Measurements from ENCODE around the gene SNORC.

The SNORC gene

GRCh38 chr2:232886176-232886575 lies 16.1 kb downstream of the SNORC start:
- TF ChIP-seq, protein P1, sequence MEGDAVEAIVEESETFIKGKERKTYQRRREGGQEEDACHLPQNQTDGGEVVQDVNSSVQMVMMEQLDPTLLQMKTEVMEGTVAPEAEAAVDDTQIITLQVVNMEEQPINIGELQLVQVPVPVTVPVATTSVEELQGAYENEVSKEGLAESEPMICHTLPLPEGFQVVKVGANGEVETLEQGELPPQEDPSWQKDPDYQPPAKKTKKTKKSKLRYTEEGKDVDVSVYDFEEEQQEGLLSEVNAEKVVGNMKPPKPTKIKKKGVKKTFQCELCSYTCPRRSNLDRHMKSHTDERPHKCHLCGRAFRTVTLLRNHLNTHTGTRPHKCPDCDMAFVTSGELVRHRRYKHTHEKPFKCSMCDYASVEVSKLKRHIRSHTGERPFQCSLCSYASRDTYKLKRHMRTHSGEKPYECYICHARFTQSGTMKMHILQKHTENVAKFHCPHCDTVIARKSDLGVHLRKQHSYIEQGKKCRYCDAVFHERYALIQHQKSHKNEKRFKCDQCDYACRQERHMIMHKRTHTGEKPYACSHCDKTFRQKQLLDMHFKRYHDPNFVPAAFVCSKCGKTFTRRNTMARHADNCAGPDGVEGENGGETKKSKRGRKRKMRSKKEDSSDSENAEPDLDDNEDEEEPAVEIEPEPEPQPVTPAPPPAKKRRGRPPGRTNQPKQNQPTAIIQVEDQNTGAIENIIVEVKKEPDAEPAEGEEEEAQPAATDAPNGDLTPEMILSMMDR (conservative IDR thresholded peaks at IDR 0.05; ENCODE audit: low read depth, low read length) = no peak
- no peak overlapping the region for H3K4me3 ChIP-seq (ENCODE audit: low read depth, low read length)
- DNase-seq (ENCODE audit: low read depth) = no peak

DNA sequence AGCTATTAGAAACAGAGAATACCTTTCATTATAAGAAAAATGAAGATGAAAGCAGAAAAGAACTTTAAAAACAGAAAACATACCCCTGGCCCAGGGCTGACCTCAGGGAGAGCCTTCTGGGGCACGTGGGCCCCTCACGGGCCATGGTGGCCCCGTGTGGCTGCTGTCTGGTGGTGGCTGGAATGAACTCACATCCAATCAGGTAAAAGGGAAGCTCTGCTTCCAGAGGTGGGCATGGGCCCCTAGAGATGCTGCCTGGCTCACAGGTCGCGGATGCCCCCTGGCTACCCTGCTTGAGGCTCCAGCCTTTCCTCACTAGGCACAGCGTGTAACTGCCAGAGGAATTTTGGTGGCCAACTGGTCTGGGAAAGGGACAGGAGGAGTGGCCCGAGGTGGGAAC lies 16.6 kb downstream of the SNORC start:
- TF ChIP-seq, protein P1 (conservative IDR thresholded peaks at IDR 0.05; ENCODE audit: low read depth, low read length) = no peak
- no peak for DNase-seq (ENCODE audit: low read depth)

DNA sequence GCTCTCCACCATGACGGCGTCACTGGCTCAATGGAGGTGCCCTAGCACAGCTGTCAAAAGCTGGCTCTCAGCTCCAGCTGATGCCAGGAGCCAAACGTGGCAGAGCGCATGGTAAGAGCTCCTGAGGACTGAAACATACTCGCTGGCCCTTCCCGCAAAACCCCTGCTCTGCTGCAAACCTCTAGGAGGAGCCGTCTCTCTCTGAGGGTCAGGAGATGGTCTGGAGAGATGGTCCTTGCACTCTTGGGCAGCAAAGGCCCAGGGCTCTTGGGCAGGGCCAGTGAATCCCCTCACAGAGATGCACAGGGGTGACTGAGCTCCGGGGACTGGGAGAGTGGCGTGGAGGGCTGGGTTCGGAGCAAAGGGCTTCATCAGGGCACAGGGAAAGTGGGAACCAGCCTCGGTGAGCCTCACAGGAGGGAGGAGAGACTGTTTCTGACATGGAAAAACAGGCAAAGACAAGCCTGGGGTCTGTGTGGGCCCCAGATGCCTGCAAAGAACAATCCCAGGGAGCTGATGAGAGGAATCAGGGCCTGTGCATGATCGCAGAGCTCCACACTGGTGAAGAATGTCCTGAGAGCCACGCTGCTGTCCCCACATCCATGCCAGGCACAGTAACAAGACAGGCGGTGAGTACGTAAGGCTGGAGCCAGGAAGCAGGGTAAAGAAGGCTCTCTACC lies 17.2 kb downstream of the SNORC start:
- TF ChIP-seq, protein P1 (conservative IDR thresholded peaks at IDR 0.05; ENCODE audit: low read depth, low read length) = peak; percentile 63
- H3K4me3 ChIP-seq (ENCODE audit: low read depth, low read length) = no peak overlapping the region
- DNase-seq (ENCODE audit: low read depth) = peak; percentile 40

More for the DNA sequence above, 16.6 kb downstream of the SNORC start:
- no peak overlapping the region for H3K4me3 ChIP-seq (ENCODE audit: low read depth, low read length)

- TF ChIP-seq, protein P1 (conservative IDR thresholded peaks at IDR 0.05; ENCODE audit: low read depth, low read length) = no peak
- no peak for DNase-seq (ENCODE audit: low read depth)
- no peak overlapping the region for H3K4me3 ChIP-seq (ENCODE audit: low read depth, low read length)
Measured at GRCh38 chr2:232888099-232888836, 18.2 kb downstream of the SNORC start.

DNA sequence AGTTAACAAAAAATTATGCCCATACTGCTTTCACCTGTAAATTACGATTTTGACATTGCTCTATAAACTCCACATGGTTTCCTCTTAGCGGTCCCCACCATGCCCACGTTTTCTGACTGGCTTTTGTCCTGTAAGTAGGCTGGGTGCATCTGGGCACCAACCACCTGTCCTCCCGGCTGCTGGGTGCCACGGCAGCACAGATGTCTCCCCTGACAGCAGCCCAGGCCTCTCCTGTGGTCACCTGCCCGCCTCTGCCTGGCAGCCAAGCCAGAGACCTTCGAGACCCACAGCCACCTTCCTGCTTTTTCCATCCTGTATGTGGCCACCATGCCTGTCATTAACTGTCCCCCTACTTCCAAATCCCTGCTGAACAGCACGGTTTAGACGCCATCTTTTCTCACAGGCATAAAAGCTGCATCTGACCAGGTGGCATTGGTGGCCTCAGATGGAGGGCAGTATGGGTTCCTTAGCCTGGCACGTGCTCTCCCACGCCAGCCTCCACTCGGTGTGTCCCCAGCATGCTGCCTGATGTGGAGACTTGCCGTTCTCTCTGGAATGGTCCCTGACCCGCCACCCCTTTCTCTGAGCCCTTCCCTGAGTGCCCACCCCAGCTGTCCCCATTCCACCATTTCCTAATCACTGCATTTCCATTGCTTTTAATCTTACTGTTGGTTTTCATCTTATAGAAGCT lies 18.9 kb downstream of the SNORC start:
- TF ChIP-seq, protein P1 (conservative IDR thresholded peaks at IDR 0.05; ENCODE audit: low read depth, low read length) = no peak
- no peak overlapping the region for H3K4me3 ChIP-seq (ENCODE audit: low read depth, low read length)
- no peak for DNase-seq (ENCODE audit: low read depth)

GRCh38 chr2:232889876-232890401 lies 19.9 kb downstream of the SNORC start:
- H3K4me3 ChIP-seq (ENCODE audit: low read depth, low read length) = no peak overlapping the region
- TF ChIP-seq, protein P1 (conservative IDR thresholded peaks at IDR 0.05; ENCODE audit: low read depth, low read length) = no peak
- no peak for DNase-seq (ENCODE audit: low read depth)

Data from choroid plexus epithelial cell (primary cell).